ENCODE results near the gene CHRM3.
"Not testable (repeated sequence)": the region's sequence is repeated elsewhere in the genome, so short reads cannot be mapped to it uniquely, and the experiment has no call there.

The CHRM3 gene

GRCh38 chr1:239386453-239387303 is at the start of gene CHRM3:
Gene CHRM3 (plus strand): TSS chr1:239386568. CDS start chr1:239907452, 520,884 bp downstream.
- DNase-seq (ENCODE audit: low read depth in 2 of 2), result no peak

GRCh38 chr1:239337799-239338430 is 48.5 kb upstream of the CHRM3 start:
- no peak for DNase-seq (ENCODE audit: low read depth in 2 of 2)

- DNase-seq (ENCODE audit: low read depth in 2 of 2), result no peak
Measured at GRCh38 chr1:239347776-239348175, 38.6 kb upstream of the CHRM3 start.

- DNase-seq (ENCODE audit: low read depth in 2 of 2), result no peak
Measured at GRCh38 chr1:239348635-239349353, 37.6 kb upstream of the CHRM3 start.

- DNase-seq (ENCODE audit: low read depth in 2 of 2), result no peak
Measured at GRCh38 chr1:239349699-239350098, 36.7 kb upstream of the CHRM3 start.

GRCh38 chr1:239353536-239353935 is 32.8 kb upstream of the CHRM3 start:
- no peak for DNase-seq (ENCODE audit: low read depth in 2 of 2)

- no peak for DNase-seq (ENCODE audit: low read depth in 2 of 2)
Measured at GRCh38 chr1:239354231-239354630, 32.1 kb upstream of the CHRM3 start.

- no peak for DNase-seq (ENCODE audit: low read depth in 2 of 2)
Measured at GRCh38 chr1:239357867-239358266, 28.5 kb upstream of the CHRM3 start.

- no peak for DNase-seq (ENCODE audit: low read depth in 2 of 2)
Measured at GRCh38 chr1:239361403-239361802, 25.0 kb upstream of the CHRM3 start.

- no peak for DNase-seq (ENCODE audit: low read depth in 2 of 2)
Measured at GRCh38 chr1:239363930-239364329, 22.4 kb upstream of the CHRM3 start.

- no peak for DNase-seq (ENCODE audit: low read depth in 2 of 2)
Measured at GRCh38 chr1:239367196-239367810, 19.1 kb upstream of the CHRM3 start.

- no peak for DNase-seq (ENCODE audit: low read depth in 2 of 2)
Measured at GRCh38 chr1:239368436-239369109, 17.8 kb upstream of the CHRM3 start.

GRCh38 chr1:239370869-239371268 is 15.5 kb upstream of the CHRM3 start:
- not testable (repeated sequence) for DNase-seq (ENCODE audit: low read depth in 2 of 2)

- DNase-seq (ENCODE audit: low read depth in 2 of 2), result no peak
Measured at GRCh38 chr1:239382666-239383065, 3.7 kb upstream of the CHRM3 start.

GRCh38 chr1:239383714-239384113 is 2.7 kb upstream of the CHRM3 start:
- DNase-seq (ENCODE audit: low read depth in 2 of 2), result no peak

GRCh38 chr1:239387304-239388158 is 1.2 kb downstream of the CHRM3 start:
- no peak for DNase-seq (ENCODE audit: low read depth in 2 of 2)

GRCh38 chr1:239388159-239388485 is 1.8 kb downstream of the CHRM3 start:
- no peak for DNase-seq (ENCODE audit: low read depth in 2 of 2)

GRCh38 chr1:239388578-239388977 is 2.2 kb downstream of the CHRM3 start:
- no peak for DNase-seq (ENCODE audit: low read depth in 2 of 2)

GRCh38 chr1:239389703-239390102 is 3.3 kb downstream of the CHRM3 start:
- no peak for DNase-seq (ENCODE audit: low read depth in 2 of 2)

GRCh38 chr1:239392271-239392670 is 5.9 kb downstream of the CHRM3 start:
- DNase-seq (ENCODE audit: low read depth in 2 of 2), result no peak

GRCh38 chr1:239394107-239394506 is 7.7 kb downstream of the CHRM3 start:
- DNase-seq (ENCODE audit: low read depth in 2 of 2), result no peak
